SIG-M5 treated with dmso at 0.1 percent for 504 hours (cell line): ENCODE measurements around the gene TUBGCP3.
A peak's percentile ranks its signal among the peaks of the same experiment; 100 is the strongest.
"Not testable (repeated sequence)": the region's sequence is repeated elsewhere in the genome, so short reads cannot be mapped to it uniquely, and the experiment has no call there.

Experiments
- DNase-seq: peaks from one replicate; lab custom pipeline; 2025; ENCODE audit not compliant: unreplicated experiment; lab: John Stamatoyannopoulos, UW

TUBGCP3 gene

DNA sequence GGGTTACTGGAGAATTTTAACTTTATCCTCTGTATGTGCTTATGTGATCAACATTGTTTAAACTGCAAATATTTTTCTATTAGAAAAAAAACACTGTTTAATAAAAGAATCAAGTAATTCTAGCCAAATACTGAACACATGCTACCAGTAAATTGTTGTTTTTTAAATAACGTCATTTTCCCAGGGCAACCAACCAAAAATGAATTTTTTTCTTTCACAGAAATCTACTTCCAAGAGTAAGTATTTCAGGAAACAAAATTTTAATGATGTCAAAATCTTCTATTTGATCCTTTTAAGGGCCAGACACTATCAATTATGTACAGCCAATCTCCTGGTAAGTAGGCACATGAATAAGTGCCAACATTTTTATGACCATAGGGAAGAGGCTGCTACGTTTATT, 57.1 kb downstream of the TUBGCP3 start:
- no peak for DNase-seq

DNA sequence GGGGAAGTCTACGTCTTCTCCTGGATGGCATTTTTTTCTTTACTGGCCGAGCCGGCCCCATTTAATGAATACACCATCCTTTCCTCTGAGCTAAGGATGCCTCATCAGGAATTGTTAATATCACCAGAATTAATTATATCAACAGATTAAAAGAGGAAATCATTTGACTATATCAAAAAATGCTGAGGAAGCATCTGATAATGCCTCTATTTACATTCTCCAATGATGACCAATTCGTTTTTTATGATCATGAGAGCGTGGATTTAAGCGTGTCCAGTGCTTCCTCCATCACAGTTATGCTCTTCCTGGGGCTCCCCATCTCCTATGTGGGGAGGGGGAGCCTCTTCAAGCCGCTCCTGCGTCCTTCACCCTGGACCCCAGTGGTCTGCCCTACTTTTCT, 58.7 kb downstream of the TUBGCP3 start:
- DNase-seq: no peak

DNA sequence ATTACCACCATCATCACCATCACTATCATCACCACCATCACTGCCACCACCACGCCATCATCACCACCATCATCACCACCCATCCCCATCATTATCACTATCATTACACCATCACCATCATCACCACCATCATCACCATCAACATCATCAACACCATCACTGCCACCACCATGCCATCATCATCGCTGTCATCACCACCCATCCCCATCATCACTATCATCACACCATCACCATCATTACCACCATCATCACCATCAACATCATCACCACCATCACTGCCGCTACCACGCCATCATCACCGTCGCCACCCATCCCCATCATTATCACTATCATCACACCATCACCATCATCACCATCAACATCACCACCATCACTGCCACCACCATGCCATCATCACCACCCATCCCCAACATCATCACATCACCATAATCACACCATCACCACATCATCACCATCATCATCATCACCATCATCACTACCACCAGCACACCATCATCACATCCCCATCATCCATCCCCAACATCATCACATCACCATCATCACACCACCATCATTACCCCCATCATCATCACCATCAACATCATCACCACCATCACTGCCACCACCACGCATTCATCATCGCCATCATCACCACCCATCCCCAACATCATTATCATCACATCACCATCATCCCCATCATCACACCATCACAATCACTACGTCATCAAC, 61.7 kb downstream of the TUBGCP3 start:
- DNase-seq: no peak

DNA sequence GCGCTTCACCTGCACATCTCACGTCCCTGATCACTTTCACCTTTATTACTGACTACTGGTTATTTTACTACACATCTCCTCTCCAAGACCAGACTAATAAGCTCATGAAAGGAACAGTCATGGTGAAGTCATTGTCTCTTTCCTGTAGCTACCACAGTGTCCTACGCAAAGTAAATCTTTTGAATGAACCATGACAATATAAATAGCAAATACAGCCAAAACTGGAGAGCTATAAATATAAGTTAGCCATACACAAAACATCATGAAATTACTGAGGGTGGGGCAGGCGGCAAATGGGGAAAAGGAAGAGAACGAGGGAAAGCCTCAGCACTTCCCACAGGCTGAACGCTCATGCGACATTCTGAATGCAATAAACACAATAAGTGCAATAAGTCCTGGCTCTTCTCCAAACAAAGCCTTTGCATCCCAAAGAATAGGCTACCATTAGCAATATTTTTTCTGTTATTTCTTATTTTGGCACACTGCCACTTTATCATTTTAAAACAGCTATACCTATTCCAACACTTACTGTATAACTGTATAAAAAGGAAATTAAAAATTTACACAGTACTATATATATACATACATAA, 62.5 kb downstream of the TUBGCP3 start:
- no peak for DNase-seq

DNA sequence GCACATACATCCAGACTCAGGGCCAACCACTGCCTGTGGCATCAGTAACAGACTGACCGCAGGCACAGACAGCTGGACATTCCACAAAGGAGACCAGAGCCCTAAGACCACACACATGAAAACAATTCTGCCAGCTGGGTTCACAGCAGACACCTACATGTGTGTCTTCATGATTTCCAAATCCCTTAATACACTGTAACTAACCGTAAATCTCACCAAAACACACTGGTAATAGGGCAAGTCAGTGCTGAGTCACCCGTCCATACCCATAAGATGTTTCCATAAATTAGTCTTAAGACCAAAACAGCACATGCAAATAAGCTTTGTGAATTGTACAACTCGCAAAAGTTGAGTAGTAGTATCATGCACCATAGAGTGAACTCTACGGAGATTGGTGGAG, 65.4 kb downstream of the TUBGCP3 start:
- DNase-seq: no peak

DNA sequence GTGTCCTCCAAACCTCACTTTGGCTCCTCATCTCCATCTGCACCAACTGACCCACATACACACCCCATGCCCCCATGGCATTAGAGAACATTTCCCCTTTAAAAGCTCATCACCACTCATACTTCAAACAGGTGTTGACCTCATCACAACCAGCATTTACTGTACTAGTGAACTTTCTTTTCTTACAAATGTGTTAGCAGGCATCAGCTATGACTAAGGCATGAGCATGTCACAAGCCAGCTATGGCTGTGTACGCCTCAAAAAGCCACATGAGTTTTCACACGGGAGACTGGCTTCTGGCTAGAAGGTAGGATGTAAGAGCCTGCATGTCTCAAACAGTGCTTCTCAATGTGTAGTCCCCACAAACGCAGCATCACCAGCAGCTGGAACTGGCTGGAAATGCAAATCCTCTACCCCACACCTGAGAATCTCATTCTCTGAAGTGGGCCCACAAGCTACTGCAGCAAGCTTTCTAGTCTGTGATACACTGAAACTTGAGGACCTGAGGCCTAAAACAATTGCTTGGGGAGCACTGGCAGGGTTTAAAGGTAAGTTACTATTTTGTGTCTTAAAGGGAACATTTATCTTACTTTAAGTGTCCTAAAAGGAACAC, 66.8 kb downstream of the TUBGCP3 start:
- no peak for DNase-seq

DNA sequence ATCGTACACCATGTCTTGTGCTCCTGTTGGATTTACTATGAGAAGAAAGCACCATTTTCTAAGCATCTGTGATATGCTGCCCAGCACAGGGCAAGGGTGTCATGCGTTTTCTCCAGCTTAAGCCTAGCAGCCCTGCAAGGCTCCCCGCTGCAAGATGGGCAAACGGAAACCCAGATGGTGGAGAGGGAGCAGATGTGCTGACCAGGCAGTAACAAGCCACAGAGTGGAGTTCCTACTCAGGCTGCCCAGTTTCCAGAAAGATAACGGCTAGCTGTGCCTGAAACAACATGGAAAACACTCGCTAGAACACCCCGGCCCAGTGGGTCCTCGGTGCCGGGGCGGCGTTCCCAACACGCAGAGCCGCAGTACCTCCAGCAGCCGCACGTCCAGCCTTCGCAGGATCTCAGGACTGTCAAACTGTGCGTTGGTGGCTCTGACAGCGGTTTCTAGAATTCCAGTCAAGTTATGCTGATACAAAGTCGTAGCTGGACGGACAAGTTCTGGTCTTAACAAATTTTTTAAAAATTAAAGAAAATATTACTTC, 68.4 kb downstream of the TUBGCP3 start:
- no peak for DNase-seq

DNA sequence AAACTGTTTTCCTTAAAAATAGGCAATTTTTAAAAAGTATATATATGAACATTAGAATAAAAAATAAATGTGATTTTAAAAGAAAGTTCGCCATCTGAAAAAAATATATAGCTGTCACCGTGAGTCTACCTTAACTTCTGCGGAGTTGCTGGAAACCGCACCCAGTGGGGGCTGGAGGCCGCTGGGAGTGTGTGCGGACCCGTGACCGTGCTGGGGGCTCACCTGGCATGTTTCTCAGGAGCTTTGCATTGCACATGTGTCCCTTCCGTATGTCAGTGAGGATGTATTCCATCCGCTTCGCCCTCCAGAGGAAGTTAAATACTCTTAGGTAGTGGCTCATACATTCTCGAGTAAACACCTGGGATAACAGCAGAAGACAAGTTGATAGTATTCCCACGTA, 71.7 kb downstream of the TUBGCP3 start:
- no peak for DNase-seq

DNA sequence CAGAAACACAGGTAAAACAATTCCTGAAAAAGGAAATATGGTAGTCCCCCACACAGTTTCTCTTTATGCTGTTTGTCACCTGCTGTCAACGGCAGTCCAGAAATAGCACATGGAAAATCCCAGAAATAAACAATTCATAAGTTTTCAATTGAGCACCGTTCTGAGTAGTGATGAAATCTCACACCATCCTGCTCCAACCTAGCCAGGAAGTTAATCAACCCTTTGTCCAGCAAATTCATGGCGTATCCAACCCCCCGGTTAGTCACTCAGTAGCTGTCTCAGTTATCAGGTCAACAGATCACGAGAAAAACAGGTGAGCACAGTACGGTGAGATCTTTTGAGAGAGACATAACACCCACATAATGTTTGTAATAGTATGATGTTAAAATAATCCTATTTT, 74.2 kb downstream of the TUBGCP3 start:
- DNase-seq: no peak

DNA sequence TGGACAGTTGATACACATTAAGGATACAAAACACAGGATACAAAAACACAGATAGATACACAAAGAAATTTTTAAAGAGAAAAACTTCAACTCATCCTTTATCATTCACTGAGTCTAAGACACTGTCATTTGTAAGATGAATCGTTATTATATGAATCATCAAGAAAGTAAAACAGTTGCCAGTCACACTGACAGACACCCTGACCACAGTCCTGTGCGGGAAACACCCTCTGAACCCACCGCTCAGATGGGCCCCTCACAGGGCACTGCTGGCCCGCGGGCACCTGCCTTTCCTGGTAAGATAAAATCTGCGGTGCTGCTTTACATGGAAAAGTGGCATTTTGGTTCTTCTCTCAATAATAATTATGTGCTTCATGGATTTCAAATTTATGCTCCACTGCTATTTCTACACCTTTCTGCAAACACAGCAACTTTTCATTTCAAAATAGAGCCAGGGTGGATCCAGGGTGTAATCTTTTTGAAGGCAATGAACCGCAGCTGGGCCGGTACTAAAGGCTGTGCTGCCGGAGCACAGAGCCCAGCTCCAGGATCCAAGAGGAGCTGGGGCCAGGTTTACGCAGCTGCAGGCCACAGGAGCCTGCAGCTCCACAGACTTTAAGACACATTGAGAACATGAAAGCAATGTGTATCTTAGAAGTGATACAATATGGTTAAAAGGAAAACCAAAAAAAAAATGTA, 76.8 kb downstream of the TUBGCP3 start:
- DNase-seq: no peak

DNA sequence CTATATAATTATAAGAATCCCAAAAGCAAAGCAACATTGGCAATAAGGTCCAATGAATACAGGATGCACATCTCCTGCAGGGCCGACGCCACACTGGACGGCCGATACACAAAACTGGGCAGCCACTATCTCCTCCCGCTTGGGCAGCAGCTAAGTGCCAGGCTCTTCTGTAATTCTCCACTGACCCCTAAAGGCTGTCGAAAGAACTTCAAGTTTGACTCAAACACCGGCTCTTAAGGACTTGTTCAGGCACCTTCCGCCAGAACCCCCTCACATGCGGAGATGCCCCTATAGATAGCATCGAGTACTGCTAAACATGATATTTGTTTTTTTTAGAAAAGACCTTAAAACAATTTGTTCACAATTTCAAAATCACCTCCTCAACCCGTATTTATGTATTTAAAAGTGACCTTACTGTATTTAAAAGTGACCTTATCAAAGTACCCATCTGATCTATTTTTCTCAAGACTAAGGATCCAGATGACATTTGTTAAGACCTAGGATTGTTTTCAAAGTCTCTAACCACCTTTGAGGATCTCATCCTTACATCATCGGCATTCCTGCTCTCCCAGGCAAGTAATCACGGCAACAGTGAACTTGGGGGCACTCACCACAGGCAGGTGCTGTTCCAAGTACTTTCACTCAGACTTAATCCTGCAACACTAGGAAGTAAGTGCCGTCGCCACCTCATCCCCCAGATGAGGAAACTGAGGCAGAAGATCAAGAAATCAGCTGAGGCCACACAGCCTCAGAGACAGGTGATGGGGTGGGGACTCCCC, 77.8 kb downstream of the TUBGCP3 start:
- peak; percentile 67 for DNase-seq

DNA sequence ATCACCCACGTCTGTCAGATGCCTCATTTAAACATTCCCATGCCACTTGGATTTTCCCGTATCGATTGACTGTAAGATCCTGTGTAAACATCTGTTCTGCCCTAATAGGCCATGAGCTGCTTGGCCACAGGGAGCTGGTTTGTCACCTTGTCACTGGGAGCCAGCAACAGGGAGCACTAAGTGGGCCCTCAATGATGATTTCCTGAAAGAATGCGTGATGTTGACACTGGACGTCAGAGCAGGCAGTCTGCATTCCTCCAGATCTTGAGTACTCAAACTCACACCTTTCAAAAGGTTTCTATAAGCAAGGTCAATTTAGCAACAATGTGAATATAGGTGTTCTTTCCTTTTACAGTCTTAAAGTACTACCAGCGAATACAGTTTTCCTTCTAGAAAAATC, 78.8 kb downstream of the TUBGCP3 start:
- no peak for DNase-seq

DNA sequence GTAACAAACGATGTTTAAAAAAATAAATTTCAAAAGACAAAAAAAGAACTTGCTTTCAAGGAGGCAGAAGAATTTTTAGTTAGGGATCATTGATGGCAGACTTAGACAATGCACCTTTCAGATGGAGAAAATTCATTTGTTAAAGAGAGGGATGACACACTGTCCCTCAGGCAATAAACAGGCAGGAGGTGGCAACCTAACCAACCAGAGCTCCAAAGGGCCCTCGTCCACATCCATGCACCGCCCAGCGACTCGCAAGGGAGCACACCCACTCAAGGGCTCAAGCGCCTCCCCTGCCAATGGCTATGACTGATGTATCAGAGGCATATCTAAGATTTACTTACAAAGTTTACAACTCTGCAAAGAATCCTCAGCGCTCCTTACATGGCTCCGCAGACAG, 81.9 kb downstream of the TUBGCP3 start:
- no peak for DNase-seq

DNA sequence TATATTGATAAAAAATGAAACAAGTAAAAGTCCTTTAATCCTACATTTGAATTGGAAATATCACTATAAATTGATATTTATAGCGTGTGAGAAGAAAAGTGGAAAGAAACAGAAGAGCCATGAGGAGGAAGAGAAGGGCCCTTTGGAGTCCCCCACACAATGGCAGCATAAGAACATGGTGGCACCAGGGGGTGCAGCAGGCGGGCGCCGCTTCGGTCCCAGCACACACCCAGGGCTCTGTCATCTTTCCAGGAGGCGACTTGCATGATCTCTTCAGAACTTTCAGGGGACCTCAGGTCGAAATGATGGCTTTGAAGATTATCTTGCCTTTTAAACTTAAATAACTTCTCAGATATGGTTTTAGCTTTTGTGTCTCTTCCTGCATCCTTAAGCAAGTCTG, 91.8 kb downstream of the TUBGCP3 start:
- no peak for DNase-seq

DNA sequence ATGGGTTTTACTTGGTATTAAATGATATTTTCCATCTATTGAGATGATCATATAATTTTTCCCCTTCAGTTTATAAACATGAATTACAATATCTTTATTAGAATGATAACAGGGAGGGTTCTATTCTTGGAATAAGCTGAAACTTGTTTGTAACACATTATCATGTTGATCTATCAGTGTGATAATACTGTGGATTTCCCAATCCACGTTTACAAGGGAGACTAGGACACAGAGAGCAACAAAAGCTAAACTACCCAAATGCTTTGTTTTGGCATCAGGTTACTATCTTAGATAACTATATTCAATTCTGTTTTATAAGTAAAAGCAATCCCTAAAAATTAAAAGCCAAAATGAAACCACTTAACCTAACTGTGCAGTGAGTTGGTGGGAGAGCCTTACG, 92.5 kb downstream of the TUBGCP3 start:
- no peak for DNase-seq

DNA sequence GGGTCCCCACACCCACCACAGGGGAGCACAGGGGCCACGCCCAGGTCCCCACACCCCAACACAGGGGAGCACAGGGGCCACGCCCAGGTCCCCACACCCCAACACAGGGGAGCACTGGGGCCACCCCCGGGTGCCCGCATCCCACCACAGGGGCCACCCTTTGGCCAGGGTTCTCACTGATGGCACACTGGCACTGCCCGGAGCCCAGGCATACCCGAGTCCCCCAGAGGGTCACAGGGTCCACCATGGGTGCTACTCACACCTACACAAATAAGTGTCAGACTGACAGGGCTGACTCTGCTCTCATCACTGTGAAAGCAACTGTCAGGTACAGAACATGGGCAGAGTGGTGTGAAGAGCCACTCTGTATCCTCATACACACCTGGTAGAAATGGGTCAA, 98.8 kb downstream of the TUBGCP3 start:
- DNase-seq: no peak

DNA sequence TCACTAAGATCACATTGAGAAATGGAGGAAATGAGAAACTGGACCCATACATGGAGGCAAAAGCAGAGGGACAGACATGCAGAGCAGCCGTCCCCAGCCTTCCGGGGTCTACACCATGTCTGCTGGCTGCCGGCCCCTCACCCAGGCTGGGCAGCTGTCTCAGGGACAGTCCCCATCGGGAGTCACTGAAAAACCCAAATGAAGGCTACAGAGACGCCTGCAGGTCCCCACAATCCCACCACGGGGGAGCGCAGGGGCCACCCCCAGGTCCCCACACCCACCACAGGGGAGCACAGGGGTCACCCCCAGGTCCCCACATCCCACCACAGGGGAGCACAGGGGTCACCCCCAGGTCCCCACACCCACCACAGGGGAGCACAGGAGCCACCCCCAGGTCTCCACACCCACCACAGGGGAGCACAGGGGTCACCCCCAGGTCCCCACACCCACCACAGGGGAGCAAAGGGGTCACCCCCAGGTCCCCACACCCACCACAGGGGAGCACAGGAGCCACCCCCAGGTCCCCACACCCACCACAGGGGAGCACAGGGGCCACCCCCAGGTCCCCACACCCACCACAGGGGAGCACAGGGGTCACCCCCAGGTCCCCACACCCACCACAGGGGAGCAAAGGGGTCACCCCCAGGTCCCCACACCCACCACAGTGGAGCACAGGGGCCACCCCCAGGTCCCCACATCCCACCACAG, 99.5 kb downstream of the TUBGCP3 start:
- DNase-seq: not testable (repeated sequence)

DNA sequence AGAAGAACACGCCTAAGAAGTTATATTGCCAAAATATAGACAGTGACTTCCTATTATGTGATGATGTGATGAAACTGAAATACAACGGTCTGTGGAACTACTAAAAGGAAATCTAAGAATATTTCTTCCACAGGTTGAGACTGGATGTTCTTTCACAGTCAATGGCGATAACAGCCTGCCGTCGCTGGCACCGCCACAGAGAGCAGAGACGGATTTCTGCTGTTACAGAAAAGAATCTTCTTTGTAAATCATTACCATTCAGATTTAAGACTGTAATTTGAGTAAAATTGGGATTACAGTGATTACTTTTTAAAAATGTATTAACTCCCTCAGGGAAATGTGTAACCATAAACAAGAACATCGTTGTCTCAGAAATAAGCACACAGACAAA, 100.8 kb downstream of the TUBGCP3 start:
- DNase-seq: no peak

DNA sequence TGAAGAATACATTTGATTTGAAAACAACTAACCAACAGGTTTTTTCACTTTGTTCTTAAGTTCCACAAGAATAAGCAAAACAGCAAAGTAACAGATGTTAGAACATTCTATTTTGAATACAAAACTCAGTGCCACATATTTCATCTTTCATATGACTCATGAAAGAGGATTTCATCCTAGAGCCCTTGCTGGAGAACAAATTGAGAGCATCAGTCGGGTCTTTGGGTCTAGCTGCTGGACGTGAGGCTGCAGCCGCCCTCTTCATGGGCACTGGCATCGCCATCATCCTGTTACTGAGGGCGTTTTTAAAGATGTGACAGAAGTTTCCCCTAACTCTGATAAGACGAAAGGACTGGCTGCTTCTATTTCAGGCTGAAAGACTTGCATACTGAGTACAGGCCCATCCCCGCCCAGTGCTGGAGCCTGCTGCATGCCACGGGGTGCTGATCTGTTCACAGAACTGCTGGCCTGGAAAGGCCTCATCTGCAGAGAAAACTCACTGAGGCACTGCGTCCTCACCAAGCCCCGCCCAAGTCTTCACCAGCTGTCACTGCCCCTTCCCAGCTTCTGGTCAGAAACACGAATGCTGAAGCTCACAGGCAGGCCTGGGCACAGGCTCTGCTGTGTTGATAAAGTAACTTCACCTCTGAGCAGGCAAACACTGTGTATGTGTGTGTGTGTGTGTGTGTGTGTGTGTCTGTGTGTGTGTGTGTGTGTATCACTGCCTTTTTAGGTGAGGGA, 101.4 kb downstream of the TUBGCP3 start:
- DNase-seq: no peak

DNA sequence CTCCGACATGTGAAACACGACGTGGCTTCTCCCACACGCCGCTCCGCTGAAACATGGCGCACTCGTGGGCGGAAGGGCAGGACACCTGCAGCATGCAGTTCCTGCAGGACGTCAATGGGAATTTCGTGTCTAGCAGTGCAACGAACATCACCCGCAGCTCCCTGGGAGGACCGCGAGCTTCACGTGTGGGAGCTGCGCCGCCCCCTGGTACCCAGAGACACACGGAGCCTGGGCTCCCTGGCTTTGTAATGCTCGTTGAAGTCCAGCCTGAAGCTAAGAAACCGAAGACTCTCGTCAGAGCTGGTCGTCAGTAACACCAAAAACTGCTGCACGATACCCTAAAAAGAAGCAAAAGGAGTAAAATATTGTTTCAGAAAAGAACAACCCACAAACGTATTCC, 102.1 kb downstream of the TUBGCP3 start:
- not testable (repeated sequence) for DNase-seq
